Measurements from ENCODE around the gene EDARADD.

GRCh38 chr1:236484310-236484971 is 90.4 kb downstream of the EDARADD start:
- TF ChIP-seq NRF1 (IDR thresholded peaks at IDR 0.05; ENCODE audit: low read depth, low read length) (no peak), CBX5 (IDR thresholded peaks at IDR 0.05; ENCODE audit: low read depth, low read length) (no peak), CTCF (IDR thresholded peaks at IDR 0.05; ENCODE audit: control extremely low read depth in 1 of 3, insufficient read depth in 1 of 3, low read depth in 1 of 3, low read length in 3 of 3) (no peak), POLR2A (IDR thresholded peaks at IDR 0.05; ENCODE audit: control extremely low read depth in 1 of 2, low read depth in 2 of 2, low read length in 2 of 2) (no peak), EP300 (IDR thresholded peaks at IDR 0.05; ENCODE audit: borderline replicate concordance in 1 of 2, low read depth in 2 of 2, low read length in 2 of 2) (no peak), SIN3A (conservative IDR thresholded peaks at IDR 0.05 in 1 of 2, IDR thresholded peaks at IDR 0.05 in 1 of 2; ENCODE audit: low read depth in 1 of 2, low read length in 2 of 2) (no peak), SUZ12 (IDR thresholded peaks at IDR 0.05; ENCODE audit: low read length) (no peak), SIX5 (IDR thresholded peaks at IDR 0.05; ENCODE audit: low read depth, low read length) (no peak), TAF7 (optimal IDR thresholded peaks at IDR 0.05; ENCODE audit: borderline replicate concordance, low read depth, low read length) (no peak), CEBPB (IDR thresholded peaks at IDR 0.05; ENCODE audit: low read depth, low read length) (no peak), EZH2 (IDR thresholded peaks at IDR 0.05; ENCODE audit: low read depth, low read length, severe bottlenecking) (no peak), CBX8 (IDR thresholded peaks at IDR 0.05; ENCODE audit: borderline replicate concordance, low read depth, low read length) (no peak), ATF2 (IDR thresholded peaks at IDR 0.05; ENCODE audit: low read length) (no peak), USF2 (IDR thresholded peaks at IDR 0.05; ENCODE audit: low read length) (no peak)
